H1 (cell line): ENCODE results near the gene GPC6. TPM values are rescaled to one million over a fixed set of nuclear protein-coding genes. Genes with fewer than 3 reads are reported as not detected.

Experiments used
- CTCF ChIA-PET: fragments of 300-600 bp; sonication (Branson Sonifier 250); formaldehyde crosslinking; loops from one replicate; lab custom pipeline; 2021; ENCODE audit not compliant: partially characterized antibody; lab: Charles Lee
- POLR2A ChIA-PET: fragments of 300-600 bp; sonication (Branson Sonifier 250); formaldehyde crosslinking; loops from one replicate; lab custom pipeline; 2021; ENCODE audit warnings: inconsistent platforms; ENCODE audit not compliant: partially characterized antibody; lab: Charles Lee
- DNase-seq, 2 experiments: peaks; one replicate each; pipeline versions ENCODE4 v3.0.0 to v3.0.0-alpha.2; 2010 to 2022; ENCODE audit warnings: low spot score in 2 of 2, low read depth in 1 of 2, mixed read lengths in 1 of 2
- FAIRE-seq: peaks from 2 replicates; lab custom pipeline; 2011; peaks lifted over from hg19 to GRCh38; lab: Jason Lieb, UNC
- H2AFZ ChIP-seq: 2 replicates; pipeline ENCODE4 v1.8.1; 2012; ENCODE audit warnings: low read length, inconsistent platforms
- H2AK5ac ChIP-seq: 2 replicates; pipeline ENCODE4 v1.6.1; 2013; ENCODE audit warnings: low read depth, low read length
- H2BK120ac ChIP-seq: replicated peaks from 2 replicates; pipeline ENCODE3; 2013; ENCODE audit warnings: low read depth, low read length, inconsistent platforms
- H2BK12ac ChIP-seq: 2 replicates; pipeline ENCODE4 v1.6.1; 2013; ENCODE audit warnings: low read depth, low read length
- H2BK15ac ChIP-seq: 2 replicates; pipeline ENCODE4 v1.6.1; 2013; ENCODE audit warnings: low read length
- H2BK20ac ChIP-seq: 2 replicates; pipeline ENCODE4 v1.6.1; 2013; ENCODE audit warnings: low read length
- H2BK5ac ChIP-seq: 2 replicates; pipeline ENCODE4 v1.6.1; 2013; ENCODE audit warnings: low read depth, low read length
- H3K14ac ChIP-seq: 2 replicates; pipeline ENCODE4 v1.6.1; 2013; ENCODE audit warnings: inconsistent platforms; ENCODE audit not compliant: insufficient read length
- H3K18ac ChIP-seq: 2 replicates; pipeline ENCODE4 v1.6.1; 2013; ENCODE audit warnings: low read length; ENCODE audit errors: extremely low read depth
- H3K23ac ChIP-seq: 2 replicates; pipeline ENCODE4 v1.6.1; 2013; ENCODE audit warnings: inconsistent platforms; ENCODE audit not compliant: insufficient read length
- H3K23me2 ChIP-seq: 2 replicates; pipeline ENCODE4 v1.6.1; 2013; ENCODE audit warnings: low read depth, low read length
- H3K27ac ChIP-seq: 2 replicates; pipeline ENCODE4 v1.6.1; 2011; ENCODE audit warnings: low read depth, low read length, inconsistent platforms
- H3K27me3 ChIP-seq, 4 experiments: replicated peaks in 1 of 4; 1 replicate in 1 of 4; 2 replicates in 3 of 4; pipeline versions ENCODE4 v1.6.1 to v1.8.1; 2011 to 2013; ENCODE audit warnings: low read length in 3 of 4, mild to moderate bottlenecking in 3 of 4, inconsistent platforms in 2 of 4, mixed read lengths in 2 of 4, moderate library complexity in 1 of 4; ENCODE audit not compliant: control insufficient read depth in 3 of 4, insufficient read depth in 3 of 4; ENCODE audit errors: extremely low read depth in 1 of 4
- H3K36me3 ChIP-seq, 4 experiments: 2 replicates each; pipeline versions ENCODE4 v1.6.1 to v1.8.1; 2011 to 2013; ENCODE audit warnings: mild to moderate bottlenecking in 4 of 4, low read length in 3 of 4, moderate library complexity in 2 of 4, control low read depth in 1 of 4, inconsistent platforms in 1 of 4; ENCODE audit not compliant: insufficient read depth in 4 of 4, control insufficient read depth in 2 of 4
- H3K4ac ChIP-seq: replicated peaks from 2 replicates; pipeline ENCODE3; 2013; ENCODE audit warnings: low read length, low read depth, mixed read lengths, inconsistent platforms; ENCODE audit not compliant: insufficient read length
- H3K4me1 ChIP-seq, 4 experiments: replicated peaks in 1 of 4; 1 replicate in 1 of 4; 2 replicates in 3 of 4; pipeline versions ENCODE4 v1.6.1 to v1.8.1; 2011 to 2013; ENCODE audit warnings: low read length in 3 of 4, inconsistent platforms in 2 of 4, mixed read lengths in 1 of 4; ENCODE audit not compliant: insufficient read depth in 4 of 4, control insufficient read depth in 3 of 4
- H3K4me2 ChIP-seq, 2 experiments: 2 replicates each; pipeline versions ENCODE4 v1.6.1 to v1.8.1; 2011 to 2013; ENCODE audit warnings: low read depth in 2 of 2, low read length in 2 of 2, control low read depth in 1 of 2, inconsistent platforms in 1 of 2, mild to moderate bottlenecking in 1 of 2; ENCODE audit not compliant: insufficient read depth in 1 of 2
- H3K4me3 ChIP-seq, 4 experiments: fragments of 200-600, 300-600 bp in 1 of 4; sonication (generic), shearing (Covaris generic), sonication (Bioruptor Twin) in 1 of 4; 2 replicates each; pipeline versions ENCODE4 v1.5.1 to v1.8.1; 2011 to 2016; ENCODE audit warnings: low read length in 4 of 4, low read depth in 3 of 4, control low read depth in 2 of 4, inconsistent platforms in 2 of 4, mild to moderate bottlenecking in 2 of 4, mixed read lengths in 1 of 4, moderate library complexity in 1 of 4; ENCODE audit not compliant: insufficient read depth in 2 of 4; ENCODE audit errors: extremely low read depth in 1 of 4
- H3K56ac ChIP-seq: replicated peaks from 2 replicates; pipeline ENCODE3; 2013; ENCODE audit warnings: low read depth, mild to moderate bottlenecking, mixed read lengths, low read length, inconsistent platforms; ENCODE audit not compliant: insufficient read length
- H3K79me1 ChIP-seq: 2 replicates; pipeline ENCODE4 v1.6.1; 2013; ENCODE audit warnings: low read depth, low read length, control low read depth
- H3K79me2 ChIP-seq, 2 experiments: 2 replicates each; pipeline versions ENCODE4 v1.6.1 to v1.8.1; 2012 to 2013; ENCODE audit warnings: low read length in 2 of 2, mild to moderate bottlenecking in 2 of 2, inconsistent platforms in 1 of 2; ENCODE audit not compliant: insufficient read depth in 2 of 2, control insufficient read depth in 1 of 2
- H3K9ac ChIP-seq, 4 experiments: replicated peaks in 1 of 4; 1 replicate in 1 of 4; 2 replicates in 3 of 4; pipeline versions ENCODE4 v1.6.1 to v1.8.1; 2011 to 2013; ENCODE audit warnings: low read depth in 3 of 4, low read length in 3 of 4, control low read depth in 2 of 4, mild to moderate bottlenecking in 2 of 4, moderate library complexity in 2 of 4, inconsistent platforms in 1 of 4; ENCODE audit errors: extremely low read depth in 1 of 4
- H3K9me3 ChIP-seq, 2 experiments: 2 replicates each; pipeline versions ENCODE4 v1.6.1 to v1.8.1; 2012 to 2013; ENCODE audit warnings: mild to moderate bottlenecking in 2 of 2, moderate library complexity in 2 of 2, control low read depth in 1 of 2, inconsistent platforms in 1 of 2, low read depth in 1 of 2, low read length in 1 of 2, mixed read lengths in 1 of 2; ENCODE audit not compliant: insufficient read depth in 2 of 2
- H4K20me1 ChIP-seq, 2 experiments: replicated peaks in 1 of 2; 2 replicates each; pipeline versions ENCODE3 to v1.8.1; 2011 to 2013; ENCODE audit warnings: inconsistent platforms in 2 of 2, low read length in 2 of 2, mild to moderate bottlenecking in 1 of 2; ENCODE audit not compliant: insufficient read depth in 2 of 2, control insufficient read depth in 1 of 2
- H4K5ac ChIP-seq: 2 replicates; pipeline ENCODE4 v1.6.1; 2013; ENCODE audit warnings: low read length, low read depth, mixed read lengths, inconsistent platforms; ENCODE audit not compliant: insufficient read length
- H4K8ac ChIP-seq: 2 replicates; pipeline ENCODE4 v1.8.0; 2013; ENCODE audit warnings: mild to moderate bottlenecking, moderate library complexity, low read length, inconsistent platforms; ENCODE audit not compliant: insufficient read depth; ENCODE audit errors: extremely low read depth
- H4K91ac ChIP-seq: replicated peaks from 2 replicates; pipeline ENCODE3; 2013; ENCODE audit warnings: low read length, mixed read lengths, inconsistent platforms; ENCODE audit not compliant: insufficient read length
- RAD21 ChIP-seq, 2 experiments: IDR thresholded peaks in 1 of 2; conservative IDR thresholded peaks in 1 of 2; 2 replicates each; pipeline ENCODE4 v1.6.1; 2011; ENCODE audit warnings: low read depth in 2 of 2, low read length in 2 of 2, improper control_type of control experiment in 1 of 2, inconsistent platforms in 1 of 2, mild to moderate bottlenecking in 1 of 2, moderate library complexity in 1 of 2
- WGBS, 2 experiments: shearing (Covaris generic) in 1 of 2; methylation state at CpG; one replicate each; pipeline versions ENCODE4 v1.1.6 to v1.1.7; 2013 to 2015; ENCODE audit warnings: low lambda C conversion rate in 2 of 2, mixed read lengths in 2 of 2, inconsistent platforms in 1 of 2, low coverage in 1 of 2, missing lambda C conversion rate in 1 of 2; ENCODE audit not compliant: insufficient replicate concordance in 2 of 2, insufficient coverage in 1 of 2, insufficient read length in 1 of 2; ENCODE audit errors: extremely low coverage in 1 of 2, missing lambda C conversion rate in 1 of 2; 5-methylcytosine and 5-hydroxymethylcytosine counted together
- polyA plus RNA-seq, 7 experiments: library from polyadenylated mRNA; depleted of rRNA in 3 of 7; stranded (reverse) in 5 of 7; unstranded in 2 of 7; fragments of >200 nt in 5 of 7; fragments of 200-250 nt in 2 of 7; gene quantifications; 1 replicate in 5 of 7; 2 replicates in 1 of 7; 4 replicates in 1 of 7; pipeline versions ENCODE4 v1.2.1 to v1.2.3, GENCODE V29; 2011 to 2013; ENCODE audit warnings: missing spikeins in 2 of 7, mixed read lengths in 2 of 7
- total RNA-seq: library from RNA; stranded (reverse); fragmentation: NEBNext Ultra II Directional; extraction: Animal tissue kit (Norgen Biotek cat#: 25700); gene quantifications from 2 replicates; pipeline ENCODE4 v1.2.1, GENCODE V29; 2021

GPC6 gene
- total and polyA plus RNA-seq, 2 of the 8 experiments (the other 6 are each of a cell fraction or from before 2014, with no cell fraction given) = 5.4 to 12.0 TPM

DNA sequence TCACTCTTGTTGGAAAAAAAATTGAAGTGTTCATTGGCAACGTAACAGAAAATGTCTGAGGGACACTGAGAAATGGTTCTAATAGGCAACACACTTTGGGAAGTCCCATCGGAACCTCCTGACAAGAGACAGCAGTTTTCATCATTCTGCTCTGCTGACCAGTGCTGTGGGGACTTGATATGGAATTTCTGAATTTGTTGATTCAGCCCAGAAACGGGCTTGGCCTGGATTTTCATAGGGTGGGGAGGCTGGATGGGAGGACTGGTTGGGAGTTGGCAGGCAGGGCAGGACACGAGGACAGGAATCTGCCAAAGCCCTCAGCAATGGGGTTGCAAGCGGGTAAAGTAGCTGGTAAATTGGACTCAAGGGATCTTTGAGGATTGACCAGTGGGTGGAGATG is 1156.4 kb downstream of the GPC6 start:
- Histone ChIP-seq H2AK5ac (no peak overlapping the region), H3K4me2 (no peak overlapping the region), H3K9me3 (no peaks in the 10 kb centered on the region), H3K56ac (no peak overlapping the region), H3K18ac (no peak overlapping the region), H4K20me1 (no peaks in the 10 kb centered on the region), H3K4me1 (peaks cover 0 to 4% (median 1%) of the 10 kb centered on the region in 4 experiments; a peak in 3 of 7 replicates), H3K23me2 (no peaks in the 10 kb centered on the region), H2AFZ (no peak overlapping the region), H3K79me2 (no peaks in the 10 kb centered on the region), H3K4me3 (no peak overlapping the region), H4K5ac (no peak overlapping the region), H3K36me3 (no peaks in the 10 kb centered on the region), H2BK12ac (no peak overlapping the region), H2BK20ac (no peak overlapping the region), H2BK120ac (no peak overlapping the region), H3K27ac (no peak overlapping the region), H3K9ac (no peak overlapping the region), H3K27me3 (no peaks in the 10 kb centered on the region), H3K79me1 (no peaks in the 10 kb centered on the region), H2BK5ac (no peak overlapping the region), H3K14ac (no peak overlapping the region), H4K91ac (no peak overlapping the region), H4K8ac (no peak overlapping the region; the same call in 1 of the 2 replicates), H3K4ac (no peak overlapping the region), H3K23ac (no peak overlapping the region), H2BK15ac (no peak overlapping the region)
- FAIRE-seq = no peak
- no peak for TF ChIP-seq RAD21 (IDR thresholded peaks at IDR 0.05 in 1 of 2, conservative IDR thresholded peaks at IDR 0.05 in 1 of 2; ENCODE audit: low read depth in 2 of 2, low read length in 2 of 2)
- ChIA-PET CTCF (interaction anchor here (0.7 to 2.1 kb wide), 2 partner anchors 21 to 190 kb away, joined by 3 to 7 read pairs; no protein-coding TSS in a partner anchor), POLR2A (no interaction called here)
- no peak for DNase-seq
- WGBS, 2 experiments = 96% methylated on average over 5 of the region's 5 CpGs; no CpG with 5 or more reads in 1 of the 2 experiments
